ENCODE results near the gene MCAM. TPM values are rescaled to one million over a fixed set of nuclear protein-coding genes. Genes with fewer than 3 reads are reported as not detected.

The MCAM gene
- total and polyA plus RNA-seq, 7 donors, result 2.1 to 1,033 (median 628) TPM

DNA sequence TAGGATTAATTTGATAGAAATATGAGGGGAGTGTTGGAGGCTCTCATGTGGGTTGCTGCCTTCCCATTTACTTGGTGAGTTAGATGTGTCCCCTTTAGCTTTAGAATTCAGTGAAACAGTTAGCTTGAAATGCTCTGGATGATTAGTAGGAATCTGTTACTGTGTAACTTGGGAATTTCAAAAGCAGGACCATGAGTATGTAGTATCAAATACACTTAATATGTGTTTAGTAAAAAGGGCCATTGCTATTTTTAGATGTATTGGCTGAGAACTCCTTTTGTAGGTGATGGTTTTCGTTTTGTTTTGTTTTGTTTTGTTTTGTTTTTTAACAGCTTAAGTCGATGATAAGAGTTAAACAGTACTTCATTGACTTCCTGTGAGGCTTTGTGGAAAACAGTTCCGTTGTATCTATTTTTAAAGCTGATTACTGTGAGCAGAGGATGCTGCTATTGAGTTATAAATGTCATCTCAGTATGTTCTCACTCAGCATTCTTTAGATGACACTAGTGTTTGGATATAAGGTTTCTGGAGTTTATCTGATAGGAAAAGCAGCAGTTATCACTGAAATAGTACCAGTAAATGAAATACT, 53.5 kb downstream of the MCAM start:
- Histone ChIP-seq H3K9me3 (no peaks in the 10 kb centered on the region), H3K4me1 (peaks cover 0 to 20% (median 13%) of the 10 kb centered on the region in 4 donors), H3K4me3 (no peak overlapping the region), H3K27ac (peak overlapping the region in 2 of 4 donors; percentile 1 to 4), H3K27me3 (no peaks in the 10 kb centered on the region), H3K36me3 (no peaks in the 10 kb centered on the region)
- TF ChIP-seq POLR2A (IDR thresholded peaks at IDR 0.05), result no peak
- TF ChIP-seq, protein P1, sequence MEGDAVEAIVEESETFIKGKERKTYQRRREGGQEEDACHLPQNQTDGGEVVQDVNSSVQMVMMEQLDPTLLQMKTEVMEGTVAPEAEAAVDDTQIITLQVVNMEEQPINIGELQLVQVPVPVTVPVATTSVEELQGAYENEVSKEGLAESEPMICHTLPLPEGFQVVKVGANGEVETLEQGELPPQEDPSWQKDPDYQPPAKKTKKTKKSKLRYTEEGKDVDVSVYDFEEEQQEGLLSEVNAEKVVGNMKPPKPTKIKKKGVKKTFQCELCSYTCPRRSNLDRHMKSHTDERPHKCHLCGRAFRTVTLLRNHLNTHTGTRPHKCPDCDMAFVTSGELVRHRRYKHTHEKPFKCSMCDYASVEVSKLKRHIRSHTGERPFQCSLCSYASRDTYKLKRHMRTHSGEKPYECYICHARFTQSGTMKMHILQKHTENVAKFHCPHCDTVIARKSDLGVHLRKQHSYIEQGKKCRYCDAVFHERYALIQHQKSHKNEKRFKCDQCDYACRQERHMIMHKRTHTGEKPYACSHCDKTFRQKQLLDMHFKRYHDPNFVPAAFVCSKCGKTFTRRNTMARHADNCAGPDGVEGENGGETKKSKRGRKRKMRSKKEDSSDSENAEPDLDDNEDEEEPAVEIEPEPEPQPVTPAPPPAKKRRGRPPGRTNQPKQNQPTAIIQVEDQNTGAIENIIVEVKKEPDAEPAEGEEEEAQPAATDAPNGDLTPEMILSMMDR (IDR thresholded peaks at IDR 0.05), result no peak
- TF ChIP-seq POLR2AphosphoS5 (IDR thresholded peaks at IDR 0.05), result no peak
- no peak for TF ChIP-seq EP300 (IDR thresholded peaks at IDR 0.05)
- WGBS, 2 donors, result 15 to 39% methylated on average over 3 of the region's 3 CpGs
- intact Hi-C loops (cut with DNase I), result no loop called here
- no peak for DNase-seq

DNA sequence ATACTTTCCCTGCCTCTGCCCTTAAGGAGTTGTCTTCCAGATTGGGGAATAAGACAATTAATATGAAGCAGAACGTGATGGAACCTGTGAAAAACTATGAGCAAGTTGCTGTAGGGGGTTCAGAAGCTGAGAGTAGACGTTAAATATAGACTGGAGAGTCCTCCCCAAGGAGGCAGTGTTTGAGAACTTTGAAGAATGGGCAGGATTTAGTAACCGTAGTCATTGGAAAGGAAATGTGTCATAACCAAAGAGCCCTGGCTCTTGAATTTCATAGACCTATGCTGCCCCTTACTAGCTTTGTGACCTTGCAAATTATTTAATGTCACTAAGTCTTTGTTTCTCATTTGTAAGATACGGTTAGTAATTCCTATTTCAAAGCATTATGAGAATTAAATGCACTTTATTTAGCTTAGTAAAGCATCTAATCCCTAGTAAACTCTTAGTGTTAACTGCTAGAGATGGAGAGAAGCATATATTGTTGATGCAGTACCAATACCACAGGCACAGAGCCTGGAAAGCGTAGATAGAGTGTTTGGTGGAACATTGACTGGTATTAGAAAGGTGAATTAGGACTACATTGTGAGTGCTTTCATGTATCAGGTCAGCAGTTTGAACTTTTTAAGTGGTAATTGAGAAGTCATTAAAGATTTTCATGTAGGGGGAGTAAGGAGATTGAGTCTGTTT, 54.1 kb downstream of the MCAM start:
- WGBS, 2 donors, result 56 to 85% methylated on average over 5 of the region's 5 CpGs
- H3K4me1 ChIP-seq, result peaks cover 0 to 20% (median 13%) of the 10 kb centered on the region in 4 donors
- H3K27ac ChIP-seq, result peak overlapping the region in 2 of 4 donors; percentile 1 to 4

DNA sequence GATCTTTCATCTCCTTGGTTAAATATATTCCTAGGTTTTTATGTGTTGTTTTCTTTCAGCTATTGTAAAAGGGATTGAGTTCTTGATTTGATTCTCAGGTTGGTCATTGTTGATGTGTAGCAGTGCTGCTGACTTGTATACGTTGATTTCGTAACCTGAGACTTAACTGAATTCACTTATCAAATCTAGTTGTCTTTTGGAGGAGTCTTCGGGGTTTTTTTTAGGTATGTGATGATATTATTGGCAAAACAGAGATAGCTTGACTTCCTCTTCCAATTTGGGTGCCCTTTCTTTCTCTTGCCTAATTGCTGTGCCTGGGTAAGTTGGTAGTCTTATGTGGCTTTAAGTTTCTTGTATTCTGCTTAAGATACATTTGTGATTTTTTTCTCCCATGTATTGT, 57.9 kb downstream of the MCAM start:
- intact Hi-C loops (cut with DNase I), result no loop called here
- TF ChIP-seq POLR2A (IDR thresholded peaks at IDR 0.05) (no peak), EP300 (IDR thresholded peaks at IDR 0.05) (no peak), POLR2AphosphoS5 (IDR thresholded peaks at IDR 0.05) (no peak)
- TF ChIP-seq, protein P1 (IDR thresholded peaks at IDR 0.05), result no peak

More for the DNA sequence above, 54.1 kb downstream of the MCAM start:
- intact Hi-C loops (cut with DNase I), result no loop called here
- no peak for TF ChIP-seq POLR2AphosphoS5 (IDR thresholded peaks at IDR 0.05)
- TF ChIP-seq EP300 (IDR thresholded peaks at IDR 0.05), result no peak
- no peak for TF ChIP-seq POLR2A (IDR thresholded peaks at IDR 0.05)
- TF ChIP-seq, protein P1 (IDR thresholded peaks at IDR 0.05), result no peak
- Histone ChIP-seq H3K4me3 (no peak overlapping the region), H3K36me3 (no peaks in the 10 kb centered on the region), H3K27me3 (no peaks in the 10 kb centered on the region), H3K9me3 (no peaks in the 10 kb centered on the region)
- no peak for DNase-seq

More for the DNA sequence above, 57.9 kb downstream of the MCAM start:
- DNase-seq, result no peak
- Histone ChIP-seq H3K4me3 (no peak overlapping the region), H3K27me3 (no peaks in the 10 kb centered on the region), H3K9me3 (no peaks in the 10 kb centered on the region), H3K4me1 (peaks cover 0 to 18% (median 10%) of the 10 kb centered on the region in 4 donors), H3K36me3 (peaks cover 0 to 5% (median 0%) of the 10 kb centered on the region in 4 donors), H3K27ac (no peak overlapping the region)
- WGBS, 2 donors, result 76 to 91% methylated on average over 3 of the region's 3 CpGs

Small RNA genes within 50 kb of the gene (small RNA-seq; reads per million reads assigned to genes)
- gene RF01225 (0 reads per million in 3 donors), gene RNU6-262P (0 reads per million in 3 donors)

Other genes starting within 250 kb of the MCAM start
- gene VPS11, start 249.3 kb downstream of the MCAM start, total RNA-seq, result 10 to 100 TPM; 26.0 to 37.0 (median 30.8) TPM
- gene VPS11, start 249.3 kb downstream of the MCAM start, polyA plus RNA-seq, result 10 to 100 TPM; 13.4 to 29.2 (median 27.0) TPM
- 10 to 100 TPM in 1 of 4 donors, 1 to 10 TPM in 3; 5.6 to 15.2 (median 6.6) TPM for gene HMBS, start 232.2 kb downstream of the MCAM start, total RNA-seq
- 10 to 100 TPM; 20.3 to 39.3 (median 22.2) TPM for gene HMBS, start 232.2 kb downstream of the MCAM start, polyA plus RNA-seq
- gene DPAGT1, start 215.3 kb downstream of the MCAM start, total RNA-seq, result 10 to 100 TPM; 16.1 to 22.1 (median 16.8) TPM
- gene DPAGT1, start 215.3 kb downstream of the MCAM start, polyA plus RNA-seq, result 10 to 100 TPM in 1 of 3 donors, 1 to 10 TPM in 2; 4.2 to 44.6 (median 6.9) TPM
- gene C2CD2L, start 209.8 kb downstream of the MCAM start, total RNA-seq, result 1 to 10 TPM; 5.3 to 8.0 (median 5.8) TPM
- gene C2CD2L, start 209.8 kb downstream of the MCAM start, polyA plus RNA-seq, result 10 to 100 TPM in 1 of 3 donors, 1 to 10 TPM in 2; 6.0 to 22.6 (median 7.6) TPM
- gene HINFP, start 195.6 kb downstream of the MCAM start, total RNA-seq, result 10 to 100 TPM; 15.0 to 33.0 (median 21.2) TPM
- gene HINFP, start 195.6 kb downstream of the MCAM start, polyA plus RNA-seq, result 10 to 100 TPM; 12.0 to 23.2 (median 20.1) TPM
- under 1 TPM in 3 of 4 donors, not detected in 1; under 0.01 to 0.55 (median 0.27) TPM for gene ABCG4, start 168.1 kb downstream of the MCAM start, total RNA-seq
- gene ABCG4, start 168.1 kb downstream of the MCAM start, polyA plus RNA-seq, result under 1 TPM in 2 of 3 donors, not detected in 1; under 0.01 to 0.26 TPM
- 10 to 100 TPM; 10.7 to 21.9 (median 12.6) TPM for gene NLRX1, start 148.4 kb downstream of the MCAM start, total RNA-seq
- 1 to 10 TPM; 3.9 to 9.3 (median 4.2) TPM for gene NLRX1, start 148.4 kb downstream of the MCAM start, polyA plus RNA-seq
- 1 to 10 TPM in 1 of 4 donors, not detected in 3; 1.8 TPM for gene NHERF4, start 131.7 kb downstream of the MCAM start, total RNA-seq
- 10 to 100 TPM; 25.8 to 48.1 (median 37.7) TPM for gene NHERF4, start 131.7 kb downstream of the MCAM start, polyA plus RNA-seq
- gene CBL, start 110.8 kb downstream of the MCAM start, total RNA-seq, result 10 to 100 TPM; 11.8 to 17.7 (median 13.1) TPM
- 1 to 10 TPM; 1.8 to 8.6 (median 3.7) TPM for gene CBL, start 110.8 kb downstream of the MCAM start, polyA plus RNA-seq
- 10 to 100 TPM in 3 of 4 donors, 1 to 10 TPM in 1; 9.8 to 18.3 (median 11.8) TPM for gene RNF26, start 17.4 kb upstream of the MCAM start, total RNA-seq
- 10 to 100 TPM in 1 of 3 donors, 1 to 10 TPM in 2; 6.2 to 26.1 (median 7.2) TPM for gene RNF26, start 17.4 kb upstream of the MCAM start, polyA plus RNA-seq
- gene C1QTNF5, start 23.8 kb upstream of the MCAM start, total RNA-seq, result 10 to 100 TPM; 23.2 to 35.2 (median 32.4) TPM
- 10 to 100 TPM in 1 of 3 donors, 1 to 10 TPM in 2; 4.9 to 12.5 (median 5.4) TPM for gene C1QTNF5, start 23.8 kb upstream of the MCAM start, polyA plus RNA-seq
- gene MFRP, start 29.6 kb upstream of the MCAM start, total RNA-seq, result under 1 TPM in 1 of 4 donors, not detected in 3; 0.14 TPM
- not detected for gene MFRP, start 29.6 kb upstream of the MCAM start, polyA plus RNA-seq
- gene USP2, start 64.6 kb upstream of the MCAM start, total RNA-seq, result 1 to 10 TPM in 3 of 4 donors, under 1 TPM in 1; 0.71 to 1.9 (median 1.5) TPM
- gene USP2, start 64.6 kb upstream of the MCAM start, polyA plus RNA-seq, result 10 to 100 TPM; 11.6 to 13.2 (median 13.0) TPM
- gene THY1, start 106.0 kb upstream of the MCAM start, total RNA-seq, result 100 to 1,000 TPM in 1 of 4 donors, 10 to 100 TPM in 3; 10.4 to 214 (median 71.5) TPM
- 10 to 100 TPM in 1 of 3 donors, 1 to 10 TPM in 2; 5.3 to 61.1 (median 5.4) TPM for gene THY1, start 106.0 kb upstream of the MCAM start, polyA plus RNA-seq